Embryonic facial prominence (tissue), 1 donor: ENCODE data around the gene USP25.
"Not testable (repeated sequence)": the region's sequence is repeated elsewhere in the genome, so short reads cannot be mapped to it uniquely, and the experiment has no call there.

ENCODE experiments used
- DNase-seq: peaks from one replicate; pipeline ENCODE4 v3.0.0-alpha.2; 2016; ENCODE audit errors: extremely low spot score

The USP25 gene

DNA sequence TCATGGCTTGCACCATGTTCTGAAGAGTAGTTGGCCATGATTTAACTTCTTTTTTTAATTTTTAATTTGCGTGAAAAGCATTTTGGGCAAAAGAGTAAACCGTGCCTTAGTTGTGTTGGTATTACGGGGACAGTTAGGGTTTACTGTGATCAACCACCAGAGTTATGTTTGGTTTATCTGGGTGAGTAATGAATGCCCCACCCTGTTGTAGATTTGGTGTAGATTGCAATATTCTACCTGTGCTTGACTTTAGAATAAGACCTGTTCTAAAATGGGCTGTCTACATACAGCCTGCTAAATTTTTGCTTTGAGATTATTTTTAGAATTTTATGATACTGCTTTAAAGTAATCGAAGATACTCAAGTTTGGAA, 1.4 kb downstream of the USP25 start:
- DNase-seq = no peak

DNA sequence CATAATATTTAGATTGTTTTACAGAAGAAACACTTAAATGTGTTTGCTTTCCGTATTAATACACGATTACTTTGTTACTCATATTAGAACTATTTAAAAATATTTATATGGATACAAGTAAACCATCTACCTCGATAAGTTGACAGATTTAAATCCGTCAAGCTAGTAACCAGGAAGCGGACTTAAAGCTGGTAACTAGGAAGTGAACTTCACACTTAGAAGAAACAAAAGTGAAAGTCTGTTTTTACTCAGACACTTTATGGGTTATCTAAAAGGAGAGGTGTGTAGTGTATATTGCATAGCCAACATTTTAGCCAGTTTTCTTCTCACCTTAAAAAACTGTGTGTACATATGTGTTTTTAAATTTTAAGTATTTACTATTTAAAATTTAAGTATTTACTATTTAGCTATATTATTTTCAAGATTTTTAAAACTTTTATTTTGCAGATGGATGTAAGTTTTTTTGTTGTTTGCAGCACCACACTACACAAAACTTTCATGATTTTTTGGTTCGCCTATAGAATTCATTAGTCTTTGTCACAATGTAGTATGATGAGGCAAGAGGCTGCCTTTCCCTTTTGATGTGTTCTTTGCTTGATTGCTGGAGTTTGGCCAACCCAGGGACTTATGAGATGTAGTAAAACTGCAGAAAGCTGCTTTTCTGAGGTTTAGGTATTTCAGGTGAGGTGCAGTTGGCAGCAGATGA, 2.7 kb downstream of the USP25 start:
- DNase-seq = no peak

DNA sequence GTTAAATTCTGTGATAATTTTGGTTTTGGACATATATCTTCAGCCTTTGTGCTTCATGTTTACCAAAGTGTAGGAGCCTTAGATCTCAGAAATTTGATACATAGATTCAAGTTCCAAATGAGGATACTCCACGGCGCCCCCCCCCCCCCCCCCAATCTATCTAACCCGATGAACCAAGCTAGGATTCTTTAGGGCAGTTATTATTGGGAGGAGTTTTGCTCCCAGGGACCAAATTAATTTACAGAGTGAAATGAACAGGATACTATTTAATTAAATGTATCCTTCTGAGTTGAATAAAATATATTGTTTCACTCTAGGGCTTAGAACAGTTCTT, 3.2 kb downstream of the USP25 start:
- no peak for DNase-seq

DNA sequence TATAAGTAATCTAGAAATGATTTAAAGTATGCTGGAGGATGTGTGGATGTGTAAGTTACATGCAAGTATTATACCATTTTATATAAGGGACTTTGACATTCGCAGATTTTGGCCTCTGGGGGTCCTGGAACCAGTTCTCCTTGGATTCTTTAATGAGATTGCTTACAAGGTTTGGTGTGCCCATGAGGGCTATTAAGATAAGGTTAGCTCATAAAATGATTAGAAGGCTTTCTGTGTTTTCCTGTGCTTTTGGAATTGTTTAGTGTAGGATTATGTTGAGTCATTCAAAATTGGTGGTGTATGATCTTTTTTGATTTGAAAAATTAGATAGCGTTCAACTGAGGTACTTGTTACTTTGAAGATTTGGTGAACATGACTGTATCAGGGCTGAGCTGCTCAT, 5.6 kb downstream of the USP25 start:
- no peak for DNase-seq

DNA sequence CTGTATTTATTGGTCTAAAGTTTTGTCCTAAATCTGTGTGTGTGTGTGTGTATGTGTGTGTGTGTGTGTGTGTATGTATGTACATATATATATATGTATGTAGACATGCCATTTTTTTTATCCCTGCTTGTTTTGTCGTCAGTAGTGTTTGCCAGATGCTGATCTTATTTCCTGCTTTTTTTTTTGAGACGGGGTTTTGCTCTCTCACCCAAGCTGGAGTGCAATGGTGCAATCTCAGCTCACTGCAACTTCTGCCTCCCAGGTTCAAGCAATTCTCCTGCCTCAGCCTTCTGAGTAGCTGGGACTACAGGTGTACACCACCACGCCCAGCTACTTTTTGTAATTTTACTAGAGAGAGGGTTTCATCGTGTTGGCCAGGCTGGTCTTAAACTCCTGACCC, 6.1 kb downstream of the USP25 start:
- DNase-seq = not testable (repeated sequence)

DNA sequence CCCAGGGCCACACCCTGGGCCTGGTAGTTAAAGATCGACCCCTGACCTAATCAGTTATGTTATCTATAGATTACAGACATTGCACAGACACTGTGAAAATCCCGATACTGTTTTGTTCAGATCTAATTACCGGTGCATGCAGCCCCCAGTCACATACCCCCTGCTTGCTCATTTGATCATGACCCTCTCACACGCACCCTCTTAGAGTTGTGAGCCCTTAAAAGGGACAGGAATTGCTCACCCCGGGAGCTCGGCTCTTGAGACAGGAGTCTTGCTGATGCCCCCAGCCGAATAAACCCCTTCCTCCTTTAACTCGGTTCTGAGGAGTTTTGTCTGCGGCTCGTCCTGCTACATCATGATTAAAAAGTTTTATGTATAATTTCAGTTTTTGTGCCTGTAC, 9.0 kb downstream of the USP25 start:
- not testable (repeated sequence) for DNase-seq

DNA sequence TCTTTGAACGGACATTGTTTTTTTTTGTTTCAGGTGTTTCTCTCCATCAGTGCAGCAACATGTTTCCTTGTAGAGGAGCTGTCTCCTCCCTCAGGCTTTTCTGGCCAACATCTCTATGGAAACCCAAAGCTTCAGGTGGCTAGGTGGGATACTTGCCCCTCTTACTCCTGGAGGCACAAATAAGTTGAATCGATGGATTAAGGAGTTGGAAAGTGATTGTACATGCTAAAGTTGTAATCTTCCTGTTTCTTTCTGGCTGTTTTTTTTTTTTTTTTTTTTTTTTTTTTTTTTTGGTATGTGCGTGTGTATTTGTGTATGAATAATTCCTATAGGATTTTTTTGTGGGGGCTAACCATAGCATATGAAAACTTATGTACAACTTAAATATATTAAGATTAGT, 10.6 kb downstream of the USP25 start:
- DNase-seq = no peak

DNA sequence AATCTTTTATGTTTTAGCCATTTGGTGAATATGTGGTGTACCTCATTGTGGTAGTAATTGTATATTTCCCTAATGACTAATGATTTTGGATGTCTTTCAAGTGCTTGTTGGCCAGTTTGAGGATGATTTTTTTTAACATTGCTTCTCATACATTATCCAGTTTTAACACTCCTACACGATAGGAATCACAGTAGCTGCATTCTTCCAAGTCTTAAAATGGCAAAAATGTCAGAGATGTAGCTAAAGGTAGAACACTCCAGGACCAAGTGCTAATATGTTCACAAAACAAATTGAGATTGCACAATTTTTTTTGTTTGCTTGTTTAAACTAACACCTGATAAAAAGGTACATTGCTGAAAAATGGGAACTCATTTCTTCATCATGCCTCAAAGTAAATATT, 11.7 kb downstream of the USP25 start:
- no peak for DNase-seq

DNA sequence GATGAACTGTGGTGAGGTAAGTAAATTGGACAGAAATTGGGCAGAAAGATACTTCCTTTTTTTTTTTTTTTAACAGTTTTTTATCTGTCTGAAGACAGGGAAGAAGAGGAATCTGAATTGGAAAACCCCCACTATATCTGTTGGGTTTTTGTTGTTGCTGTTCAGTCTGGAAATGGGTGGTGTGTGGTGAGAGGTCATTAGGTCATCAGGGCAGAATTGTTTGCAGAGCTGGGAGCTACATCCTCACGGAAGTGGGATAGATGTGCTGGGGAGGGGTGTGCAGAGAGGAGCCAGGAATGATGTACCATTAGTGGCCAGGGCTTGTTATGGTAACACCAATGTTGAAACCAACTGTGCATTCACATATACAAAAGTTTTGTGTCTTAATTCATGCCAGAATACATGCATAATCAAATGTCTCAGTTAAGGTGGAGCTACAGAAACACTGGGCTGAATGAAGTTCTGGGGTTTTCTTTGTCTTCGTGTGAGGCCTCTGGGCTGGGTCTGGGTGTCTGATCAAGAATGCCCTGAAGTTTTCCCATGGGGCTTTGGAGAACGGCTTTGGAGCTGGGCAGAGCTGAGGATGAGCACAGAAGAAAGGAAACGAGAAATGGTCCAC, 12.4 kb downstream of the USP25 start:
- no peak for DNase-seq

DNA sequence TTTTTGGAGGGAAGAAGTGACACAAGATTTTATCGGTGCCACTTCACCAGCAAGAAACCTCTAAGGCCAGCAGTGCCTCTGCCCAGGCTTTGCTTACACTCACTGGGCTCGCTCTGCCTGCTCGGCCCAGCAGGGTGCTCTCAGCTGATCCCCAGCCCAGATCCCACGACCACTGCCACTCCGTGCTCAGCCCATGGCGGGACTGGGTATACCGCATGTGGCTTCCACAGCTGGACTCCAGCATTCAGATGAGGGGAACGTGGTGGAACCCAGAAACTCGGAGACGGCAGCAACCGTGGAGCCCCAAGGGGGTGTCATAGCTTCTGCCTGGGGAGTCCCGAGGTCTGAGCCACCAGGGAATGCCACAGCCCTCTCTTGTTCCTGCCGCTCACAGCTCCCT, 12.9 kb downstream of the USP25 start:
- DNase-seq = no peak

DNA sequence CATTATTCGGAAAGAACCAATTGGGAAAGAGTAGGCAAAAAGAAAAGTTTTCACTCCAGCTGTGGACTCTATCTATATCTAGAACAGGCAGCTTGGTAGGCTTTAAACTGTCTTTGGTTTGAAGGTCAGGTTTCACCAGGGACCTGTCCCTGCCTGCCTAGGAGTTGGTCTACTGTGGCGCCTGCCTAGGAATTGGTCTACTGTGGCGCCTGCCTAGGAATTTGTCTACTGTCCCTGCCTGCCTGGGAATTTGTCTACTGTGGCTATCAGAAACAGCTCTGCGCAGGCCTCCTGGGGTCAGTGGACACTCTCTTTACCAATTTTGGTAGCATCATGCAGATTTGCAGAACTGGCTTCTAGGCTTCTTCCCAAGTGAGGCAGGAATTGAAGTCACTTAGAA, 13.8 kb downstream of the USP25 start:
- DNase-seq = no peak

DNA sequence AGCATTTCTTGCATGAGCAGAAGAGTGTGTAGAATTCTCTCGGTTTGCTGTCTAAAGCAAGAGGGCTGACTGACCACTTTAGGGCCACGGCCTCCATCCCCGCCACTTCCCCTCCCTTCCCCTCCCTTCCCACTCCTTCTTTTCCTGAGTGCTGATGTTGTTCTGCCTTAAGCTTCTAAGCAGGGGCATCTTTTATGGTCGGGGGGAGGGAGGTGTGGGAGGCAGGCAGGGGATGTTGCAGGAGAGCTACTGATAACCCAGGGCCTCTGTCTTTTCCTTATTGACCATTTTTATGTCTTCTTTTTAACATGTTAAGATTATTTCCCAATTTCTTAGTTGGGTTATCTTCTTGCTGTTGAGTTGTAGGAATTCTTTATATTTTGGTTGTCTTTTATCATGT, 15.1 kb downstream of the USP25 start:
- DNase-seq = no peak

DNA sequence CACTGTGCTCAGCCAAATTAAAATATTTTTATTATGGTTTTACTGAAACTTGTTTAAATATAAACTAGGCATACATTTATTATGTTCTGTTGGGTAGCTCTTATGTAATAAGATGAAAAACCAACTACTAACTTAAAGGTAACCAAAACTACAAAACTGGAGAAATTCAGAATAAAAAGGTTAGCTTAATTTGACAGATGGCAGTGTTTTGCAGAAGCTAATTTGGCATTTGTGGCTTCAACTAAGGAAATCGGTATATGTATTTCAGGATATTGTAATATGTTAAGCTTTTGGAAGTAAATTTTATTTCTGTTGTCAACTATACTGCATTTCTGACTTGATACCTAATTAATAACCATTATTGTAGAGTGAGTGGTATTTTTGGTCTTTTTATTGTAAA, 18.8 kb downstream of the USP25 start:
- no peak for DNase-seq

DNA sequence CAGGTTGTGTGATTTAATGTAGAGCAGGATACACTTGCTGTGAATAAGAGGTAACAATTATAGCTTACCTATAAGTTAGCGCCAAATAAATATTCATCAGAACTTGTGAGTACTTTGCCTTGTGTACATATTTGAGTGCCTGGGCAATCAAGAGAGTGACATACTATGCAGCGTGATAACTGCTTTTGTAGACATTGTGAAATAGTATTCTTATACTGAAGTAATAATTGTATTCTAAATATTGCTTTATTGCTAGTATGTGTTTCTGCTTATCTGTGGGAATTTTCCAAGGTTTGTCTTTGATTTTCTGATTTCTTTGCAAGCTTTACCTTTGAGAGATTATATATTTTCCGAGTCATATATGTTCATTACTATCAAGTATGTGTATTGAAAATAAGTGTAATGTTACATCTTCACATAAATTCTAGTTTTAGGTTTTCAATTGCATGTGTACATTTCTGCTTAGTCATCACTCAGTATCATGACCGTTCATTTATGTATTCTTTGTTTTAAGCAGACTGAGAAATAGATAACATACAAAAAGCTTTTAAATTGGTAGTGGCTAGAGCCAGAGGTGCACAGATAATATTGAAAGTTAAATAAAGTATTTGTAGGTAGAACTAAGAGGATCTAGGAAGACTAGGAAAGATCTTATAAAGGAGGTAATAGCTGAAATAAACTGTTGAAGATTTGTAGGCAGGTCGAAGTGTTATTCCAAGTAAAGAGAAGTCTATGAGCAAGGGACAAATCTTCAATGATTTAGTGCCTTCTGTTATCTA, 19.5 kb downstream of the USP25 start:
- DNase-seq = no peak

DNA sequence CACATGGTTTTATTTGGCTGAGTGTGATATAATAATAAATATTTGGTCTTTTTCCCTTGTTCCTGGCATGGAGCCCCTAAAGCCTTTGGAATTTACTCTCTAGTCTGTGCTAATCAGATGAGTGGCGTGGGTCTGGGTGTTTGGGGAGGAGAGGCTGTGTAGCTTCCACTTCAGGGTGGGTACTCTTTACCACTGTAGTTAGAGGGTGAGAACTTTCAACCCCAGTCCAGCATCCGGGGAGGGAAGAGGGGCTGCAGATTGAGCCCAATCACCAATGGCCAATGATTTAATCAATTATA, 20.0 kb downstream of the USP25 start:
- no peak for DNase-seq

DNA sequence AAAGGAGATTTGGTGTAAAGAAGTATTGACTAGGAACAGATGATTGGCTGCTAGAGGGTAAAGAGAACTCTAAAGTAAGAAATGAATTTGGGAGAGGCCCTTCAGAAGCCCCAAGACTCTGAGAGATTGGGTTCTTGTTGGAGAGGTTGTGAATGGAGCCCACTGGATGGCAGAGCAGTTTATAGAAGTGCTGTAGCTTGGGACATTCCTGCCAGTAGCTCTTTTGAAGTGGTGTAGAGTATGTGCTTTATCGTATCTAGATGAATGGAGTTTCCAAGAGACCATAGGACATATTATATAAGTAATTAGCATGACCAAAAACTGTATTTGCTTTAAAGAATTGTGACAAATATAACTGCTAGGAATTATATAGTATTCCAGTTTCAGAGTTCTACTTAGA, 21.3 kb downstream of the USP25 start:
- no peak for DNase-seq

DNA sequence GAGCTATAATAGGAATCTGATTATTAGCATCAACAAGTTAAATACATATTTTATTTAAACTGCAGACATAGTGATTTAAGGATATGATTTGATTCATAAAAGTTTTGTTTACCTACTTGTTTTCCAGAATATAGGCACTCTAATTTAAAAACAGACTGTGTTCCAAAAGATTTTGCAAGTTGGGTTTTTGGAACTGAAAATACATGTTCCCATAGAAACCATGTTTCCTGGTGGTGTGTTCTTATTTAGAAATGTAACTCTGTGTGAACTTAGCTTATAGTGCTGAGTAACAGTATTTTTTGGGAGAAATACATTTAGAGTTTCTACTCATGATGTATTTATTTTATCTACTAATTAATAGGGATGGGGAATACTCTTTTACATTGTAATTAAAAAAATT, 21.8 kb downstream of the USP25 start:
- no peak for DNase-seq

DNA sequence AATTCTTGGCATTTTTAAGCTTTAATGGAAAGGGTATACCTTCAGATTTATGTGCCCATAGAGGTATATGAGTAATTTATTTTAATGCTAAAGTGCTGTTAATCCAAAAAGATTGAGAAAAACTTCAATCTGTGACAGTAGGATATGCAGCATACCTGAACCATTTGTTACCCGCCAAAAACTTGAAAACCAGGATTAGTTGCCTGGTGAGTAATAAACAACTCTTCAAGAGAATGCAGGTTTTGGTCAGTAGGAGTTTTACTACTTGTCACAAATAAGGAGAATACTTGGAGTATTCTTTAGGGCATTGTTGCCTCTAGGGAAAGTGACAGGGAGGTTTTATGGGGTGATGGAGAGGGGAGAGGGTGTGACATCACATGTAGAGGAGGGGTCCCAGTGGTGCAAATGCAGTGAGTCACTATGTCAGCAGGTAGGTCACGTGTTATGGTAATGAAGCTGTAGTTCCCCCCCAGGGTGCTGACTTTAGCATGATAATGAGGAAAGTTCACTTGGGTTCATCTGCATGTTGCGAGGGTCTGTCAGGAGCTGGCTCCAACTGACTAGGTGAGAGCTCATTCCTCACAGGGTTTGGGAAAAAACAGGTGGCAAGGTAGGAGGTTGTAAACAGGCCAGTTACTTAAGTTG, 23.1 kb downstream of the USP25 start:
- DNase-seq = no peak

DNA sequence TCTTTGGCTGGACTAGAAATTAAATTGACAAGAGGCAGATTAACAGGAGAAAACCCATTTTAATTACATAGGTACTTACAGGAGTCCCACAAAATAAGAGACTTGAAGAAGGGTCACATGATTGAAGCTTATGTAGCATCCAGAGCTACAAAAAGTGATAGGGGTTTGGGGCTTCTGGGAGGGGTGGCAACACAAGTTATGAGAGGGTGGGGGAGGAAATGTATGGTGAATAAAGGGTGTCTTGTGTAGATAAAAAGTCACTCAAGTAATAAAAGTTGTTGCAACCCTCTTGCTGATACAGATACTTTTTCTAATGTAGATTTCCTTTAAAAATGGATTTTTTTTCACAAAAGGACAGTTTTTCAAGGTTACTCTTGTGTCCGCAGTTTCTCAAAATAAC, 24.0 kb downstream of the USP25 start:
- no peak for DNase-seq

DNA sequence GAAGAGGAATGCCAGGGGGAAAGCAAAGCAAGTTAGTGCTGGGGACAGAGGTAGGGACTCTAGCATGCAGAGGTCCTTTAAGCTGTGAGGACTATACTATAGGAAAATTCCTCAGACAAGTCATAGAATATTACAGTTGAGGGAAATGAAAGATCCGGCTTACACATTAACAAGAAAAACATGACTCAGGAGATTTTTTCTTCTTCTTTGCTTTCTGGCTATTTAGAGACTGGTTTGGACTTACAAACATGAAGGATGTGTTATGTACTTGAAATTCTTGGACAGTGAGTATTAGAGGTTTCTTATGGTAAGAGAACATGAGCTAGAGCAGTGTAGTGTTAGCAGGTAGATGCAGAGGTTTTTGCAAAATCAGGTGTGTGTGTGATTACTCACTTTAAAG, 24.9 kb downstream of the USP25 start:
- no peak for DNase-seq

DNA sequence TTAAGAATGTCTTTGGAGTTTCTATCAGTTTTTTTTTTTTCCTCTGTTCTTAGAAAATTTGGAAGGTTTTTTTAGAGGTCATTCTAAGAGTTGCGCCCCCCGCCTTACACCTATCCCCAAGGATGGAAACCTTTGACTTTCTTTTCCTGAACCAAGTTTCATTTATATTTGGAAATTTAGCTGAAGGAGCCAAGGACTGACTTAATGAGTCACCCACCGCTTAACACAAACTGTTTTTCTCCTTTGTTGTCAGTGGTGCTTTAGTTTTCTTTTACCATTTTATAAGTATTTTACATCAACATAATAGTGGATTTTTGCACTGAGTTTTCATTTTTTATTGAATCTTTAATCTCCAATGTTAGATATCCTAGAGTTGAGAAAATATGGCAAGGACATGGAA, 25.3 kb downstream of the USP25 start:
- DNase-seq = no peak

DNA sequence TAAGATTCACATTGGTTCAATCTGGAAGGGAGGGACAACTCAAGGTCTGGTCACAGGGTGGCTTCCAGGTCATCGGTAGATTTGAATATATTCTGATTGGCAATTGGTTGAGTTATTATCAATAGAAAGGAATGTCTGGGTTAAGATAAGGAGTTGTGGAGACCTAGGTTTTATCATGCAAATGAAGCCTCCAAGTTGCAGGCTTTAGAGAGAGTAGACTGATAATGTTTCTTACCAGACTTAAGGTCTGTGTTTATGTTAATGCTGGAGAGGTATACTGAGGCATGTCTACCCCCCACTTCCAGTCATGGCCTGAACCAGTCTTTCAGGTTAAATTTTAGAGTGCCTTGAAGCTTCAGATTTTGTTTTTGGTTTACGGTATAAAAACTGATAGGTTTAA, 29.7 kb downstream of the USP25 start:
- no peak for DNase-seq

DNA sequence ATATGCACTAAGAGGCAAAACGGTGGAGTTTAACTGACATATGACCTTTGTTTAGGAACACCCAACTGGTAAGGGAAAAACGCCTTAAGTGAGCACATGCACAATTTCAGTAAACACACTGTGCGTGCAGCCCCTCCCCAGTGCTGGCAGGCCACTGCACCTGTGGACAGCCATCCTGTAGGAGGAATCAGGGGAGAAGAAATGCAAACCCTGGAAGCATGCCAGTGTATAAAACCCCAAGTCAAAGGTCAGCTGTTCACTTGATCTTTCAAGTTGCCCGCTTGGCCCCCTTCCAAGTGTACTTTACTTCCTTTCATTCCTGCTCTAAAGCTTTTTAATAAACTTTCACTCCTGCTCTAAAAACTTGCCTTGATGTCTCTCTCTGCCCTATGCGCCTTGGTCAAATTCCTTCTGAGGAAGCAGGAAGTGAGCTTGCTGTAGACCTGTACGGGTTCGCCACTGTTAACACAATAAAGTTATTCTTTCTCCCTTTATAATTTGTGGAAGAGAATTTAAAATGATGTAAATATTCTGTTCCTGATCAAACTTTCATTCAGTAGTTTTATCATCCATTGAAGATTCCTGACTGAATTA, 31.8 kb downstream of the USP25 start:
- no peak for DNase-seq
